ENCODE measurements around the gene PRELID1.
A peak's percentile ranks its signal among the peaks of the same experiment; 100 is the strongest.
"Not testable (repeated sequence)": the region's sequence is repeated elsewhere in the genome, so short reads cannot be mapped to it uniquely, and the experiment has no call there.

Gene PRELID1

DNA sequence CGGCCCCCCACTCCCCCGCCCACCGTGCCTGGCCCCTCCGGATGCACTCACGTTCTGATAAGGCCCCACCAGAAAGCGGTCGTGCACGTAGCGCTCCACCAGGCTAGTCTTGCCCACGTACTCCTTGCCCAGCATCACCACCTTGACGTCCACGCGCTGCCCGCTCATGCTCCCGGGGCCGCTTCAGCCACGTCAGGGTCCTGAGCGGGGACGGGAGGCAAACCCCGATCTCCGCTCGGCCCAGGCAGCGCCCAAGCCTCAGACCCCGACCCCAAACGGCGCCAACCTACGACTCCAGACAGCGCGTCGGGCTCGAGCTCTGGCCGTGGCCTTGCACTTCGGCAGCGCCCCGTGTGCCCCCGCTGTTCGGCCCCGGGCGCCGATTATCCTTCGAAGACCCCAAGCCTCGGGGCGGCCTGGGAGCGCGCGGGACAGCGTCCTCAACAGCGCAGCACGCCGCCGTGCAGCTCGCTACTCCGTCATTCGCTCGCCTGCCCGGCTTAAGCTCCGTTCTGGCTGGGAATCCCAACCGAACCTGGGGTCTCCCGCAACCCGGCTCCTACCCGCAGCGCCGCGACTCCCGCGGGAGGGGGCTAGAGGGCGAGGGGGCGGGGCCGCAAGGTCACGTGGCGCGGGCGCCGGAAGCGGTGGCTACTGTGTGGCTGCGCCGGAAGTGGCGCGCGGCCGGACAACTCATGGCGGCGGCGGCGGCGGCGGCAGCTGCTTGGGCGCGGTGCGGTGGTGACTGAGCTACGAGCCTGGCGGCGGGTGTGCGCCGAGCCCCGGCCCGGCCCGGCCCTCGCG, at the start of gene PRELID1, which contains the start of gene RAB24:
Gene PRELID1 (plus strand): TSS at position 679 of the 804 bp plus-strand sequence. CDS start 187 bp downstream, outside the sequence.
Gene RAB24 (minus strand): TSS at position 599 of the 804 bp plus-strand sequence. CDS start 431 bp downstream, at position 168.
- peak; percentile 79 to 85 for DNase-seq (ENCODE audit: low read depth in 1 of 2, low spot score in 1 of 2)

- no peak for DNase-seq (ENCODE audit: low read depth in 1 of 2, low spot score in 1 of 2)
Measured at GRCh38 chr5:177256296-177256695, 47.3 kb upstream of the PRELID1 start.

DNA sequence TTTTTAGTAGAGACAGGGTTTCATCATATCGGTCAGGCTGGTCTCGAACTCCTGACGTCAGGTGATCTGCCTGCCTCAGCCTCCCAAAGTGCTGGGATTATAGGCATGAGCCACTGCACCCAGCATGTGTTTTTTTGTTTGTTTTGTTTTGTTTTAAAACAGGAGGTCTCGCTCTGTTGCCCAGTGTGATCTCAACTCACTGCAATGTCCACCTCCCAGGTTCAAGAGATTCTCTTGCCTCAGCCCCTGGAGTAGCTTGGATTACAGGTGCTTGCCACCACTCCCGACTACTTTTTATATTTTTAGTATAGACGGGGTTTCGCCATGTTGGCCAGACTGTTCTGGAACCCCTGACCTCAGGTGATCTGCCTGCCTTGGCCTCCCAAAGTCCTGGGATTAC, 44.9 kb upstream of the PRELID1 start:
- DNase-seq (ENCODE audit: low read depth in 1 of 2, low spot score in 1 of 2) = not testable (repeated sequence)

DNA sequence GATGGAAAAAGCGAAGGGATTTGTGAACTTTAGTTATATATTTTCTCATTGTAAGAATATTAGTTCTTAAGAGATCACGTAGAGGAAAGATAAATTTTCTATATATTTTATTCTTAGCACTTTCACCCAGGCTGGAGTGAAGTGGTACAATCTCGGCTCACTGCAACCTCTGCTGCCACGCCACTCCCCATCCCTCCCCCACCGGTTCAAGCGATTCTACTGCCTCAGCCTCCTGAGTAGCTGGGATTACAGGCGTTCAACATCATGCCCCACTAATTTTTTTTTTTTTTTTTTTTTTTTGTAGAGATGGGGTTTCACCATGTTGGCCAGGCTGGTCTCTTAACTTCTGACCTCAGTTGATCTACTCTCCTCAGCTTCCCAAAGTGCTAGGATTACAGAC, 42.6 kb upstream of the PRELID1 start:
- no peak for DNase-seq (ENCODE audit: low read depth in 1 of 2, low spot score in 1 of 2)

- DNase-seq (ENCODE audit: low read depth in 1 of 2, low spot score in 1 of 2) = no peak
Measured at GRCh38 chr5:177261510-177261909, 42.1 kb upstream of the PRELID1 start.

DNA sequence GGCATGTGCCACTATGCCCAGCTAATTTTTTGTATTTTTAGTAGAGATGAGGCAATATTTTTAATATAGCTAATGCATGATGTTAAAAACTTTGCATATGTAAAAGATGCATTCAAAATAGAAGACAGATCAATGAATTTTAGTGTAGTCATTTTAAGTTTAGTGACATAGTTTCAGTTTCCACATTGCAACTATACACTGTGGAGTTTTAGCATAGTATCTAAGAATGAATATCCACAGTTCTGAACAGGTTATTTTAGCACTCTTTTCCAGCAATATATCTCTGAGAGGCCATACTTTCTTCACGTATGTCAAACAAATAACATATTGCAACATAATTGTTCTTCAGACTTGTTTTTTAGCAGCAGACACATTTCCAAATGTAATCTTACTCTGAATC, 39.4 kb upstream of the PRELID1 start:
- no peak for DNase-seq (ENCODE audit: low read depth in 1 of 2, low spot score in 1 of 2)

DNA sequence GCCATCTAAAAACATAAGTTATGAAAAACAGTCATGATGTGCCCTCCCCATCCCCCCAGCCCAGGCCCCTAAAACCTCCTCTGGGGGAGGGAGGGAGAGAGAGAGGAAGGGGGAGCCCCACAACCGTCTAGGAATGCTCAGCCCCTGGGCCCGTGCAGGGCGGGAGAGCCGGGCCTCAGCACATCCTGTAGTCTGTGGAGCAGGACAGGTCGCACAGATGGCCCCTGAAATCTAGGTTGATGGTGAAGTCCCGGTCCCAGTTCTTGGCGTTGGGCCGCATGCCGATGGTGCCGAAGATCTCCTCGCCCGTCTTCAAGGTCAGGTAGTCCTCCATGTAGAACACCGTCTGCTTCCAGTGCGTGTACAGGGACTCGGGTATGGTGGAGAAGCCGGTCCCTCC, 38.2 kb upstream of the PRELID1 start:
- no peak for DNase-seq (ENCODE audit: low read depth in 1 of 2, low spot score in 1 of 2)

GRCh38 chr5:177269232-177269895, 34.2 kb upstream of the PRELID1 start:
- no peak for DNase-seq (ENCODE audit: low read depth in 1 of 2, low spot score in 1 of 2)

GRCh38 chr5:177269976-177270375, 33.6 kb upstream of the PRELID1 start:
- no peak for DNase-seq (ENCODE audit: low read depth in 1 of 2, low spot score in 1 of 2)

DNA sequence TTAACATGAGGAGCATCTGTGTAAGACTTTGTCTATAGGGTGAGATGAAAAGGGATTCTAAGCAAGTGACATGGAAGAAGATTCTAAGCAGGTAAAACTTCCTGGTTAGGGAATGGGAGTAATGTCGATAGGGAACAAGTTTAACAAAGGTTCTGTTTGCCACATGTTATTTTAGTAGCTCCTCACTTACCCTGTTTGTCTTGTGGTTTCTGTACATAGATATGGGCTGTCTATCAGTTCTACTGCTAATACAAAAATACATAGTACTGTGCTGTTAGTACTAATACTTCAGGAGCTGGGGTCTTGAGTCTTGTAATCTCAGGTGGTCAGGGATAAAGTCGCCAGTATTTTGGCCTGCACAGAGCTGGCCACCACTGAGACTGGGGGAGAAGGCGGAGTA, 32.9 kb upstream of the PRELID1 start:
- no peak for DNase-seq (ENCODE audit: low read depth in 1 of 2, low spot score in 1 of 2)

DNA sequence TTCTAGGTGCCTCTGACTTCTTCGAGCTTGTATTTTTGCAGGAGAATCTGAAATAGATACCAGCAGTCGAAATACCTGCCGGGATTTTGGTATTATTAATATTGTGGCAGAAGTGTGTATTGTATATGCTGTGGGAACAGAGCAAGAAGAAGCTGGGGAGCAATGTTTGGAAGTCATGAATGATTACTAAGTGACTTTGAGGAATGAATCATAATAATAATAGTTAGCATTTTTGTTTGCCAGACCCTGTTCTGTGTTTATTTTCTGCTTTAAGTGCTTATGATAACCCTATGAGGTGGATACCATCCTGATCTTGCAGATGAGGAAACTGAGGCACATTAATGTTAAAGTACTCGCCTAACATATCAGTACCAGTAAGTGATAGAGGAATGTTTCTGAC, 32.5 kb upstream of the PRELID1 start:
- no peak for DNase-seq (ENCODE audit: low read depth in 1 of 2, low spot score in 1 of 2)

DNA sequence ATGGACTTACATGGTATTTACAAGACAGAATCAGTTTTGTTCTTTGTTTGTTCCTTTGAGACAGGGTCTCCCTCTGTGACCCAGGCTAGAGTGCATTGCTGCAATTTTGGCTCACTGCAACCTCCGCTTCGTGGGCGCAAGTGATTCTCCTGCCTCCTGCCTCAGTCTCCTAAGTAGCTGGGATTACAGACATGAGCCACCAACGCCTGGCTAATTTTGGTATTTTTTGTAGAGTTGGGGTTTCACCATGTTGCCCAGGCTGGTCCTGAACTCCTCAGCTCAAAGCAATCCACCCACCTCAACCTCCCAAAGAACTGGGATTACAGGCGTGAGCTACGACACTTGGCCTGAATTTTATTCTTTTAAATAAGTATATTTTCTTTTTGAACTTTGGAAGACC, 27.7 kb upstream of the PRELID1 start:
- no peak for DNase-seq (ENCODE audit: low read depth in 1 of 2, low spot score in 1 of 2)

- DNase-seq (ENCODE audit: low read depth in 1 of 2, low spot score in 1 of 2) = no peak
Measured at GRCh38 chr5:177276886-177277285, 26.7 kb upstream of the PRELID1 start.

GRCh38 chr5:177288191-177288590, 15.4 kb upstream of the PRELID1 start:
- DNase-seq (ENCODE audit: low read depth in 1 of 2, low spot score in 1 of 2) = no peak

DNA sequence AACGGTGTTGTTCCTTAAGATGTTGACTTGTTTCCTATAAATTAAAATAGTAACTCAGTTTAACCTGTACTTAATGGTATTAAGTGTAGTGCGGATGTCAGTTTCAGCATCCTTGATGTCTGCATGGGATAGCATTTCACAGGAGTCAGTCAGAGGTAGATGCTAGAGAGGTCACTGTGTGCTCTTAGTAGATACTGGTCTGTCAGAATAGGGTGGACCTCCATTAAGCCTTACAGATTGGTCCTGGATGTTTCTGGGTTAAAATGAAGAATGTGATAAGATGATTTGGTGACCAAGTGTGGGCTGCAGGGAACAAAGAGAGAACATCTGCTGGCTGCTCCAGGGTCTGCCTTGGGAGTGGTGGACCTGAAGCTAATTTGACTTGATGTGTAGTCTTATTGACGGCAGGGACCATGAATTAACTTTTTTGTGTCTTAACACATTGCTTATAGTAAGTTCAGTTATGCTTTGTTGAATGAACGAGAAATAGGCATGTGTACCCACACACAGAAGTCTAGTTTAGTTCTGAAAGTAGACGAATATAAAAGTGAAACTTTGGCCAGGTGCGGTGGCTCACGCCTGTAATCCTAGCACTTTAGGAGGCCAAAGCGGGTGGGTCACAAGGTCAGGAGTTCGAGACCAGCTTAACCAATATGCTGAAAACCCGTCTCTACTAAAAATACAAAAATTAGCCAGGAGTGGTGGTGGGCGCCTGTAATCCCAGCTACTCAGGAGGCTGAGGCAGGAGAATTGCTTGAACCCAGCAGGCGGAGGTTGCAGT, 12.6 kb upstream of the PRELID1 start:
- no peak for DNase-seq (ENCODE audit: low read depth in 1 of 2, low spot score in 1 of 2)

DNA sequence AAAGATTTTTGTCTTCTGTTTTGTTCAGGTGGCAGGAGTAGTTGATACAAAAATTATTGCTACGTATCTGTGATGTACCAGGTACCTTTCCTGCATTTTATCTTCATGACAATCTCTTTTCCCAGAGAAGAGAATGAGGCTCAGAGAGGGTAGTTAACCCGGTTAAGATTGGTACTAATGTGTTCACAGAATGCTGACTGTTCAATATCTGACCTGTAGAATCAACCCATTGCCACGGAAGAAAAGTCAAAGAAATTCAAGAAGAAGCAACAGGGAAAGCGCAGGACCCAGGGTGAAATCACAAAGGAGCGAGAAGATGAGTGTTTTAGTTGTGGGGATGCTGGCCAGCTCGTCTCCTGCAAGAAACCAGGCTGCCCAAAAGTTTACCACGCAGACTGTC, 11.9 kb upstream of the PRELID1 start:
- DNase-seq (ENCODE audit: low read depth in 1 of 2, low spot score in 1 of 2) = no peak

DNA sequence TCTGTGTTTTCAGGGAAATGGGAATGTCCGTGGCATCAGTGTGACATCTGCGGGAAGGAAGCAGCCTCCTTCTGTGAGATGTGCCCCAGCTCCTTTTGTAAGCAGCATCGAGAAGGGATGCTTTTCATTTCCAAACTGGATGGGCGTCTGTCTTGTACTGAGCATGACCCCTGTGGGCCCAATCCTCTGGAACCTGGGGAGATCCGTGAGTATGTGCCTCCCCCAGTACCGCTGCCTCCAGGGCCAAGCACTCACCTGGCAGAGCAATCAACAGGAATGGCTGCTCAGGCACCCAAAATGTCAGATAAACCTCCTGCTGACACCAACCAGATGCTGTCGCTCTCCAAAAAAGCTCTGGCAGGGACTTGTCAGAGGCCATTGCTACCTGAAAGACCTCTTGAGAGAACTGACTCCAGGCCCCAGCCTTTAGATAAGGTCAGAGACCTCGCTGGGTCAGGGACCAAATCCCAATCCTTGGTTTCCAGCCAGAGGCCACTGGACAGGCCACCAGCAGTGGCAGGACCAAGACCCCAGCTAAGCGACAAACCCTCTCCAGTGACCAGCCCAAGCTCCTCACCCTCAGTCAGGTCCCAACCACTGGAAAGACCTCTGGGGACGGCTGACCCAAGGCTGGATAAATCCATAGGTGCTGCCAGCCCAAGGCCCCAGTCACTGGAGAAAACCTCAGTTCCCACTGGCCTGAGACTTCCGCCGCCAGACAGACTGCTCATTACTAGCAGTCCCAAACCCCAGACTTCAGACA, 9.6 kb upstream of the PRELID1 start:
- DNase-seq (ENCODE audit: low read depth in 1 of 2, low spot score in 1 of 2) = no peak

- DNase-seq (ENCODE audit: low read depth in 1 of 2, low spot score in 1 of 2) = no peak
Measured at GRCh38 chr5:177294632-177295031, 9.0 kb upstream of the PRELID1 start.

GRCh38 chr5:177295924-177296323, 7.7 kb upstream of the PRELID1 start:
- DNase-seq (ENCODE audit: low read depth in 1 of 2, low spot score in 1 of 2) = no peak

GRCh38 chr5:177296581-177296980, 7.0 kb upstream of the PRELID1 start:
- no peak for DNase-seq (ENCODE audit: low read depth in 1 of 2, low spot score in 1 of 2)

DNA sequence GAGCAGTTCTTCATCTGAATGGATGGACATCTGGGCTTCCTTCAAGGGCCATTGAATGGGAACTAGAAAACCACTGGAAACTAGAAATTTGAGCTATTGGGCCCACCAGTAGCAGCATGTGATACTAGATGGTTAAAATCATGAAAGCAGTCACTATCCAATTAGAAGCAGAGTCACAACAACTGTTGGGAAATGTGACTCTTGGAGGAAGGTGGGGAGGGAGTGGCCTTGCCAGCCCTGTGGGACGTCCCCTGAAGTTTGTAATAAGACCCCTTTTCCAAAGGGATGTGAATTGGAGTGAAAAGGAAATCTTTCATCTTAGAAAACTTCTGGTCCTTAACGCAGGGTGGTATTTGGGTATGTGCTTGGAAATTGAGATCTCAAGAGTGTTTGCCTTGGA, 5.7 kb upstream of the PRELID1 start:
- DNase-seq (ENCODE audit: low read depth in 1 of 2, low spot score in 1 of 2) = no peak

Data from activated T-helper 1 cell treated with anti-CD3 and anti-CD28 coated beads, Interleukin-2, amount 50 U/mL, for 16 hours (primary cell).